ENCODE results near the gene TRIP6. TPM values are rescaled to one million over a fixed set of nuclear protein-coding genes. Genes with fewer than 3 reads are reported as not detected.

The TRIP6 gene
- total and polyA plus RNA-seq, 2 of the 8 experiments (the other 6 are each of a cell fraction or from before 2014, with no cell fraction given): 88.4 to 103 TPM

DNA sequence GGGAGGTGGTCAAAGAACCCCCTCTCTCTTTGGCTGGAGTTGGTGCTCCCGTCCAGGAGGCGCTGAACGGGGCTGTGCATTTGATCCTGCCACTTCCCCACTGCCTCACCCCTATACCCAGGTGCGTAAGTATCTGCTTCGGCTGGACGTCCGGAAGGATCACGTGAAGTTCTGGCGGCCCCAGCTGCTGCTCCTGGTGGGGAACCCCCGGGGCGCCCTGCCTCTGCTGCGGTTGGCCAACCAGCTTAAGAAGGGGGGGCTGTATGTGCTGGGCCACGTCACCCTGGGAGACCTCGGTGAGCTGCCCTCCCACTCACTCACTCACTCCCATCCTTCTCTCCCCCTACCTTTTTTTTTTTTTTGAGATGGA, 5.6 kb upstream of the TRIP6 start (continued):
- TF ChIP-seq CHD7 (IDR thresholded peaks at IDR 0.05; ENCODE audit: insufficient replicate concordance, low read length): no peak
